GM12873 (cell line): ENCODE results near the gene SDK1.

Experiments
- TF ChIP-seq, protein P1 (sequence below): IDR thresholded peaks from 2 replicates; pipeline ENCODE4 v1.5.1; 2012; ENCODE audit warnings: low read depth, mild to moderate bottlenecking, moderate library complexity, low read length, control low read depth; ENCODE audit not compliant: insufficient read depth; ENCODE audit errors: missing control alignments

The SDK1 gene

GRCh38 chr7:3991731-3992231, 690.7 kb downstream of the SDK1 start:
- TF ChIP-seq, protein P1, sequence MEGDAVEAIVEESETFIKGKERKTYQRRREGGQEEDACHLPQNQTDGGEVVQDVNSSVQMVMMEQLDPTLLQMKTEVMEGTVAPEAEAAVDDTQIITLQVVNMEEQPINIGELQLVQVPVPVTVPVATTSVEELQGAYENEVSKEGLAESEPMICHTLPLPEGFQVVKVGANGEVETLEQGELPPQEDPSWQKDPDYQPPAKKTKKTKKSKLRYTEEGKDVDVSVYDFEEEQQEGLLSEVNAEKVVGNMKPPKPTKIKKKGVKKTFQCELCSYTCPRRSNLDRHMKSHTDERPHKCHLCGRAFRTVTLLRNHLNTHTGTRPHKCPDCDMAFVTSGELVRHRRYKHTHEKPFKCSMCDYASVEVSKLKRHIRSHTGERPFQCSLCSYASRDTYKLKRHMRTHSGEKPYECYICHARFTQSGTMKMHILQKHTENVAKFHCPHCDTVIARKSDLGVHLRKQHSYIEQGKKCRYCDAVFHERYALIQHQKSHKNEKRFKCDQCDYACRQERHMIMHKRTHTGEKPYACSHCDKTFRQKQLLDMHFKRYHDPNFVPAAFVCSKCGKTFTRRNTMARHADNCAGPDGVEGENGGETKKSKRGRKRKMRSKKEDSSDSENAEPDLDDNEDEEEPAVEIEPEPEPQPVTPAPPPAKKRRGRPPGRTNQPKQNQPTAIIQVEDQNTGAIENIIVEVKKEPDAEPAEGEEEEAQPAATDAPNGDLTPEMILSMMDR, result no peak

- TF ChIP-seq, protein P1, result no peak
These were observed 691.8 kb downstream of the SDK1 start for GRCh38 chr7:3992841-3993240.

DNA sequence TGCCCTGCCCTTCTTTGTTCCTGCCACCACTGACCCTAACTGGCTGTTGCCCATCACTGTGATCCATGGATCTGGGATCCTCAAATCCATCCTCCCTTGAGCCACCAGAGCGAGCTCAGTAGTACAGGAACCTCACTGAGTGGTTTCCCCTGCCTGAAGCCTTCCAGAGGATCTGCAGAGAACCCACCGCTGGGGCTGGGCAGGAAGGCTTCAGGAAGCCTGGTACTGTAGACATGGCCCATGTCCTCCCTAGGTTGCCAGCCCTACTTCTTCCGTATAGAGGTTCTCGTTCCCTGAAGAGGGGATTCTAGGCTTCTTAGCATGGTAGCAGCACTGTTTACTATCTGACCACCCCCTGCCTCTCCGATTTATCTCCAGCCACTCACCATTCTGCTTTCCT, 693.7 kb downstream of the SDK1 start:
- TF ChIP-seq, protein P1, result no peak

- TF ChIP-seq, protein P1, result no peak
These were observed 694.1 kb downstream of the SDK1 start for GRCh38 chr7:3995187-3995586.

GRCh38 chr7:3998060-3998459, 697.0 kb downstream of the SDK1 start:
- TF ChIP-seq, protein P1, result no peak

DNA sequence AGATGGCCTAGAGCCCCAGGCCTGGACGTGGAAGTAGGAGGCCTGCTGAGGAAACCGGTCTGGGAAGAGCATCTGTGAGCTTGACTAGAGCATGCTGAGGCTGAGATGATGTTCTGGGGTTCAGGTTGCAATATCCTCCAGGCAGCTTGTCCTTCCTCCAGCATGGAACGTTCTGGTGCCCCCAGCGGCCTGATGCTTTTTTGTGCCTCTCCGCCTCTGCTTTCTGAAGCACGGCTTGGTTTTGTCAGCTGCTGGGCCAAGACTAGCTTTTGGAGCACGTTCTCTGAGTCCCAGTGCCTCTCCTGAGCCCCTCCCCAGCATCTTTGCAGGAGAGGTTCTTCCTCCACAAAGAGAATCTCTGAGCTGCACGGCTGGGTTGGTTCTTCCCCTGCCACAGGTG, 699.1 kb downstream of the SDK1 start:
- TF ChIP-seq, protein P1, result no peak

- TF ChIP-seq, protein P1, result no peak
These were observed 699.9 kb downstream of the SDK1 start for GRCh38 chr7:4000934-4001333.
